Fibroblast of lung (primary cell): Measurements from ENCODE around the gene G6PC3.

ENCODE experiments used
- EZH2 ChIP-seq: IDR thresholded peaks from 2 replicates; pipeline ENCODE4 v1.5.1; 2012; ENCODE audit warnings: low read length, control low read depth, mild to moderate bottlenecking; ENCODE audit errors: missing control alignments
- TF ChIP-seq, protein P1 (sequence below), 2 donors: IDR thresholded peaks in 1 of 2; conservative IDR thresholded peaks in 1 of 2; 1 replicate in 1 of 2; 2 replicates in 1 of 2; pipeline ENCODE4 v1.5.1; 2011 to 2012; ENCODE audit warnings: low read length in 2 of 2, control low read depth in 1 of 2, inconsistent platforms in 1 of 2, low read depth in 1 of 2, mild to moderate bottlenecking in 1 of 2

DNA sequence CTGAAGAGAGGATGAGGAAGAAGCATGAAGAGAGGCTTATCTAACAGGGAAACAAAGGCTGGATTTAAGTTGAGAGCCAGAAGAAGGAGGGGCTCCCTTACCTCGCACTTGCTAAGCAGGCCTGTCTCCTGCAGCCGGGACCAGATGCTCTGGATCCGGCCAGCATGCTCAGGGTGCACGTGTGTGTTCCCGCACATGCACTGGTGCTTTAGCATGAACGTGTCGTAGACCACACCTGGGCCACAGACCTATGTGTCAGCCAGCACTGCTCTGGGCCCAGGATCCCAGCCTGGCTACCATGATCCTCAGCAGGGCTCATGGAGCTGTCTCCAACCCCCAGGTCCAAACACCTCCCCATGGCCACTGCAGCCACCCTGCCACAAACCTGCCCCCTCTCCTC is 14.4 kb downstream of the G6PC3 start:
- TF ChIP-seq, protein P1, sequence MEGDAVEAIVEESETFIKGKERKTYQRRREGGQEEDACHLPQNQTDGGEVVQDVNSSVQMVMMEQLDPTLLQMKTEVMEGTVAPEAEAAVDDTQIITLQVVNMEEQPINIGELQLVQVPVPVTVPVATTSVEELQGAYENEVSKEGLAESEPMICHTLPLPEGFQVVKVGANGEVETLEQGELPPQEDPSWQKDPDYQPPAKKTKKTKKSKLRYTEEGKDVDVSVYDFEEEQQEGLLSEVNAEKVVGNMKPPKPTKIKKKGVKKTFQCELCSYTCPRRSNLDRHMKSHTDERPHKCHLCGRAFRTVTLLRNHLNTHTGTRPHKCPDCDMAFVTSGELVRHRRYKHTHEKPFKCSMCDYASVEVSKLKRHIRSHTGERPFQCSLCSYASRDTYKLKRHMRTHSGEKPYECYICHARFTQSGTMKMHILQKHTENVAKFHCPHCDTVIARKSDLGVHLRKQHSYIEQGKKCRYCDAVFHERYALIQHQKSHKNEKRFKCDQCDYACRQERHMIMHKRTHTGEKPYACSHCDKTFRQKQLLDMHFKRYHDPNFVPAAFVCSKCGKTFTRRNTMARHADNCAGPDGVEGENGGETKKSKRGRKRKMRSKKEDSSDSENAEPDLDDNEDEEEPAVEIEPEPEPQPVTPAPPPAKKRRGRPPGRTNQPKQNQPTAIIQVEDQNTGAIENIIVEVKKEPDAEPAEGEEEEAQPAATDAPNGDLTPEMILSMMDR (conservative IDR thresholded peaks at IDR 0.05 in 1 of 2, IDR thresholded peaks at IDR 0.05 in 1 of 2; ENCODE audit: low read depth in 1 of 2, low read length in 2 of 2), result no peak
- TF ChIP-seq EZH2, result no peak
